ENCODE data around the gene CRPPA.
"Not testable (repeated sequence)": the region's sequence is repeated elsewhere in the genome, so short reads cannot be mapped to it uniquely, and the experiment has no call there.

CRPPA gene

GRCh38 chr7:16397501-16398145, 23.7 kb downstream of the CRPPA start:
- DNase-seq (ENCODE audit: low spot score): no peak

GRCh38 chr7:16396766-16397500, 24.4 kb downstream of the CRPPA start:
- no peak for DNase-seq (ENCODE audit: low spot score)

- no peak for DNase-seq (ENCODE audit: low spot score)
These were observed 26.2 kb downstream of the CRPPA start for GRCh38 chr7:16395121-16395520.

- no peak for DNase-seq (ENCODE audit: low spot score)
These were observed 27.4 kb downstream of the CRPPA start for GRCh38 chr7:16393862-16394422.

- DNase-seq (ENCODE audit: low spot score): no peak
These were observed 28.3 kb downstream of the CRPPA start for GRCh38 chr7:16392990-16393523.

- not testable (repeated sequence) for DNase-seq (ENCODE audit: low spot score)
These were observed 37.6 kb downstream of the CRPPA start for GRCh38 chr7:16383786-16384185.

GRCh38 chr7:16383103-16383502, 38.2 kb downstream of the CRPPA start:
- not testable (repeated sequence) for DNase-seq (ENCODE audit: low spot score)
